Hematopoietic multipotent progenitor cell treated with erythropoietin and hydrocortisone succinate and interleukin-3 and kit ligand, for 15 days (in vitro differentiated cells): Measurements from ENCODE around the gene VILL.

Experiments used
- DNase-seq: peaks from one replicate; pipeline ENCODE4 v3.0.0-alpha.2; 2015; ENCODE audit warnings: low spot score

VILL gene

GRCh38 chr3:38000965-38001455 lies 10.4 kb downstream of the VILL start:
- no peak for DNase-seq

- no peak for DNase-seq
These were observed 11.0 kb downstream of the VILL start for GRCh38 chr3:38001456-38002081.

GRCh38 chr3:38002291-38002876 lies 11.8 kb downstream of the VILL start:
- no peak for DNase-seq

GRCh38 chr3:38002940-38003339 lies 12.4 kb downstream of the VILL start:
- DNase-seq: no peak

- peak; percentile 41 for DNase-seq
These were observed 12.8 kb downstream of the VILL start for GRCh38 chr3:38003371-38003816.

GRCh38 chr3:38003817-38004414 lies 13.3 kb downstream of the VILL start:
- DNase-seq: no peak

- DNase-seq: peak; percentile 40
These were observed 14.0 kb downstream of the VILL start for GRCh38 chr3:38004415-38005075.

- no peak for DNase-seq
These were observed 14.8 kb downstream of the VILL start for GRCh38 chr3:38005076-38006020.

- no peak for DNase-seq
These were observed 15.4 kb downstream of the VILL start for GRCh38 chr3:38006031-38006430.

- DNase-seq: no peak
These were observed 15.9 kb downstream of the VILL start for GRCh38 chr3:38006445-38006995.

- no peak for DNase-seq
These were observed 17.1 kb downstream of the VILL start for GRCh38 chr3:38007754-38008090.

GRCh38 chr3:38008191-38008701 lies 17.7 kb downstream of the VILL start:
- no peak for DNase-seq

- no peak for DNase-seq
These were observed 18.5 kb downstream of the VILL start for GRCh38 chr3:38008971-38009580.

GRCh38 chr3:38009807-38010591 lies 19.4 kb downstream of the VILL start:
- no peak for DNase-seq

- no peak for DNase-seq
These were observed 20.5 kb downstream of the VILL start for GRCh38 chr3:38011111-38011510.

GRCh38 chr3:38015485-38015884 lies 24.9 kb downstream of the VILL start:
- DNase-seq: no peak

- no peak for DNase-seq
These were observed 25.4 kb downstream of the VILL start for GRCh38 chr3:38015984-38016383.

GRCh38 chr3:38016410-38016809 lies 25.8 kb downstream of the VILL start:
- DNase-seq: no peak

- no peak for DNase-seq
These were observed 26.4 kb downstream of the VILL start for GRCh38 chr3:38016847-38017444.
